Breast epithelium (tissue), 3 donors: ENCODE results near the gene ALDH3A1.

Source experiments
- CTCF ChIP-seq, 3 donors: fragments of 450-650 bp; IDR thresholded peaks; one replicate each; pipeline ENCODE4 v1.5.1; 2016 to 2017; ENCODE audit warnings: antibody characterized with exemption in 3 of 3, mild to moderate bottlenecking in 3 of 3, moderate library complexity in 3 of 3
- POLR2A ChIP-seq: fragments of 450-650 bp; IDR thresholded peaks from one replicate; pipeline ENCODE4 v1.6.1; 2016; ENCODE audit warnings: antibody characterized with exemption, mild to moderate bottlenecking, moderate library complexity

- no peak for TF ChIP-seq POLR2A
- no peak for TF ChIP-seq CTCF (IDR thresholded peaks at IDR 0.05)
Measured at GRCh38 chr17:19717411-19717908, 30.6 kb downstream of the ALDH3A1 start.
